Stimulated activated CD8-positive, alpha-beta memory T cell treated with anti-CD3 and anti-CD28 coated beads, Interleukin-2, amount 100 ng/mL, for 48 hours (primary cell): Measurements from ENCODE around the gene SH3BP1.
A peak's percentile ranks its signal among the peaks of the same experiment; 100 is the strongest.
"Not testable (repeated sequence)": the region's sequence is repeated elsewhere in the genome, so short reads cannot be mapped to it uniquely, and the experiment has no call there.

Source experiments
- DNase-seq, 2 donors: peaks; one replicate each; pipeline ENCODE4 v3.0.0-alpha.2; 2020; ENCODE audit warnings: low read depth in 2 of 2

The SH3BP1 gene, protein sequence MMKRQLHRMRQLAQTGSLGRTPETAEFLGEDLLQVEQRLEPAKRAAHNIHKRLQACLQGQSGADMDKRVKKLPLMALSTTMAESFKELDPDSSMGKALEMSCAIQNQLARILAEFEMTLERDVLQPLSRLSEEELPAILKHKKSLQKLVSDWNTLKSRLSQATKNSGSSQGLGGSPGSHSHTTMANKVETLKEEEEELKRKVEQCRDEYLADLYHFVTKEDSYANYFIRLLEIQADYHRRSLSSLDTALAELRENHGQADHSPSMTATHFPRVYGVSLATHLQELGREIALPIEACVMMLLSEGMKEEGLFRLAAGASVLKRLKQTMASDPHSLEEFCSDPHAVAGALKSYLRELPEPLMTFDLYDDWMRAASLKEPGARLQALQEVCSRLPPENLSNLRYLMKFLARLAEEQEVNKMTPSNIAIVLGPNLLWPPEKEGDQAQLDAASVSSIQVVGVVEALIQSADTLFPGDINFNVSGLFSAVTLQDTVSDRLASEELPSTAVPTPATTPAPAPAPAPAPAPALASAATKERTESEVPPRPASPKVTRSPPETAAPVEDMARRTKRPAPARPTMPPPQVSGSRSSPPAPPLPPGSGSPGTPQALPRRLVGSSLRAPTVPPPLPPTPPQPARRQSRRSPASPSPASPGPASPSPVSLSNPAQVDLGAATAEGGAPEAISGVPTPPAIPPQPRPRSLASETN

DNA sequence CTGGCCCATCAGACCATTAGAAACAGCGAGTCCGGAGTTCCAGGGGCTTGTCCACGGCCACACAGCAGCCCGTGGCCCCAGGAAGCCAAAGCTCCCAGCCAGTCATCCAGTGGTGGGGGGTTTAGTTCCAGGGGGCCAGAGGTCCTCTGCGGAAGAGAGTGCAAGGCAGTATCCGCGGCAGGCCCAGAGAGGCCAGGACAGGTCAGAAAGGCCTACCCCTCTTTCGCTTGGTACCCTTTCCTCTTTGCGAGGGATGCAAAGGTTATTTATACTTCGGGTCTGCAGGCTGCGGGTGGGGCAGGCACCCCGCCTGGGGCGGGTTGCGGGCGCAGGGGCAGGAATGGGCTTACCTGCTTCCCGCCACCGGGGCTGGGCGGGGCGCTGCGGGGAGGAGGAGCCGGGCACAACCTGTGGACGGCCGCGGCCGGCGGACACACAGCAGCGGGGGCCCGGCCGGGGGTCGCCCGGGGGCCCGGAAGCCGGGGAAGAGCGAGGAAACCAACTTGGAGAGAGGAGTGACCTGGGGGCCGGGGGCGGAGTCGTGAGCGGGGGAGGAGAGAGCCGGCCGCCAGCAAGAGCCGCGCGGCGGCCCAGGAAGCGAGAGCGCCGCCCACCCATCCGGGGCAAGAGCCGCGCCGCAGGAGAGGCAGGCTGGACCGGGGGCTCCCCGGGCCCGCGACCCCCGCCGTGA is at the start of gene SH3BP1:
TSS of gene SH3BP1 (plus strand) at position 600 of the 691 bp plus-strand sequence. CDS start 119 bp downstream, outside the sequence.
- DNase-seq: peak; percentile 47 to 61

DNA sequence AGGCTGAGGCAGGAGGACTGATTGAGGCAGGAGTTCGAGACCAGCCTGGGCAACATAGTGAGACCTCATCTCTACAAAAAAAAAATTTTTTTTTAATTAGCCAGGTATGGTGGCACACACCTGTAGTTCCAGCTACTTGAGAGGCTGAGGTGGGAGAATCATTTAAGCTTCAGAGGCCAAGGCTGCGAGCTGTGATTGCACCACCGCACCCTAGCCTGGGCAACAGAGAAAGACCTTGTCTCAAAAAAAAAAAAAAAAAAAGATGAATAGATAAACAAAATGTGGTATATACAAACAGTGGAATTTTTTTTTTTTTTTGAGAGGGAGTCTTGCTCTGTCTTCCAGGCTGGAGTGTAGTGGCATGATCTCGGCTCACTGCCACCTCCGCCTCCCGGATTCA is 48.4 kb upstream of the SH3BP1 start:
- DNase-seq: not testable (repeated sequence)

DNA sequence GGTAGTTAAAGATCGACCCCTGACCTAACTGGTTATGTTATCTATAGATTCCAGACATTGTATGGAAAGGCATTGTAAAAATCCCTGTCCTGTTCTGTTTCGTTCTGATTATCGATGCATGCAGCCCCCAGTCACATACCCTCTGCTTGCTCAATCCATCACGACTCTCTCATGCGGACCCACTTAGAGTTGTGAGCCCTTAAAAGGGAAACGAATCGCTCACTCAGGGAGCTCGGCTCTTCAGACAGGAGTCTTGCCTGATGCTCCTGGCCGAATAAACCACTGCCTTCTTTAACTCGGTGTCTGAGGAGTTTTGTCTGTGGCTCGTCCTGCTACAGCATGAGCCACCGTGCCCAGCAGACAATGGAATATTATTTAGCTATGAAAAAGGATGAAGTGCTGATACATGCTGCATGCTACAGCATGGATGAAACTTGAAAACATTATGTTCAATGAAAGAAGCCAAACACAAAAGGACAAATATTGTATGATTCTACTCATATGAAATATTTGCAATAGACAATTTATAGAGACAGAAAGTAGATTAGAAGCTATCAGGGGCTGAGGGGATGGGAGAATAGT is 47.6 kb upstream of the SH3BP1 start:
- DNase-seq: no peak

DNA sequence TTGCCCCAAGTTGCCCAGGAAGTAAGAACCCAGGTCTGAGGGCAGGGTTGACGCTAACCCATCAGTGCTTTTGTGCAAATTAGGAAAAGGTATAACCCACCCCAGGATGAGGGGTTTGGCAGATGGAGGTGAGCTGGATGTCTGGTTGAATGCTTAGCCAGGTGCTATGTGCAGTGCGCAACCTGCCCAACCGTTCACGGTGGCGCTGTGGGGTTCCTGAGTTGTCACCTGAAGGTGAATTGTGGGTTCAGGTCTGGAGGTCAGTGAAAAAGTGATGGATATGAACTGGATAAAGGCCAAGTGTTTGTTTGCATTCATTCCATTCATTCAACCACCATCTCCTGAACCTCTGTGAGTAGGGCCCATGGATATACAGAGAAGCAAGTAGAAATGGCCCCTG is 45.2 kb upstream of the SH3BP1 start:
- no peak for DNase-seq

DNA sequence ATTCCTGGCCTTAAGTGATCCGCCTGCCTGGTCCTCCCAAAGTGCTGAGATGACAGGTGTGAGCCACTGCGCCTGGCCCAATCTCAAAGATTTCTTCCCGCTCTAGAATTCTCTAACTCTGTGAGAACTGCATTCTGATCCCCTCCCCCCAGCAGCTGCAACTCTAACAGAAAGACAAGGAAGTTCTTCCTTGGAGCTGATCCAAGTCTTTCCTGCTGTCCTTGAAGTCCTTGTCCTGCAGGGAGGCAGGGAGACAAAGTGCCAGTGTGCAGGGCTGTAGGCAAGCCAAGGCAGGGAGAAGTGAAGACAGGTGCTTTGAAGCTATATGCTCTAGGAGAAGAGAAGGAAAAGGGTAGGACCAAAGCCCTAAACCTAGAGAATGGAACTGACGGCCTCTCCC is 40.3 kb upstream of the SH3BP1 start:
- DNase-seq: no peak

DNA sequence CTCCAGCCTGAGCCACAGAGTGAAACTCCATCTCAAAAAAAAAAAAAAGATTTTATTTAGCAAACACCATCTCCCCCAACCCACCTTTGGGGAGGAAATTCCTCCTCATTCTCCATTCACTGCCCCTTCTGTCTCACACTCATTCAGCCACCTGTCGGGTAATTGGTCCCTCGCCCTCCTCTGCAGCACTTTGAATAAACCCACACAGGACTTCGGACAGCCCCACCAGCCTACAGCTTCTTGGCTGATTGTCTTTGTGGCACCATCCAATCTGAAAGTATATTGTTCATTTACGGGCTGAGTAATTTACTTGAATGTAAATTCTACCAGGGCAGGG is 38.3 kb upstream of the SH3BP1 start:
- DNase-seq: no peak

DNA sequence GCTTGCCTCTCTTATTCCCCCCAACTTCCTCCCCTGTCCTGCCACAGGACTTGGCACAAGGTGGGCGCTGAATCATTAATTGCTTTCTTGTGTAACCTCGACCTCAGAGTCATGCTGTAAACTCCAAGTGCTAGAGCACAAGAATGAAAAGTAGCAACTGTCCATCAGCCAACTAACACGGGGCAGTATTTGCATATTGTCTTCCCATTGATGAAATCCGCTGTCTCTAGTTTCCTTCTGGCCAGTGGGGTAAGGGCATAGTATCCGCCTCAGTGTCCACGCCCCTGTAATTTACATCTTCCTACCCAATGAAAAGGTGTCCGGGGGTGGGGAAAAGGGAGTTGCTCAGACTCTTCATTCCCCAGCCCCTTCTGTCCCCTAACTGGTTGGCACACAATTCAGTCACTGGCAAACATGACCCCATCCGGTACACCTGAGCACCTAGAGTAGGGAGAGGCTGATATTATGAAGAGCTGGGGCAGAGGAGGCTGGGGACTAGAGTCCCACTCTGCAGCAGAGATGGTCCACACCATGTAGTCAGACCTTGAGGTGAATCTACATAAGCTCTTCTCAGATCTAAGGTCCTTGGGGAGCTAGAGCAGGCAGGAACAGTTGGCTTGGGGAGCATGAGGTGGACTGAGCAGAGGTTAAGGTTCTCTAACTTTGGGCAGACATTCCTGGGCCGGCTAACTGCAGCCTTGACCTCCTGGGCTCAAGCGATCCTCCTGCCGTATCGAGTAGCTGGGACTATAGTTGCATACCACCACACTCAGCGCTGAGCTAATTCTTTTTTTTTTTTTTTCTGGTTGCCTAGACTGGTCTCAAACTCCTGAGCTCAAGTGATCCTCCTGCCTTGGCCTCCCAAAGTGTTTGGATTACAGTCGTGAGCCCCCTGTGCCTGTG is 37.7 kb upstream of the SH3BP1 start:
- DNase-seq: no peak

DNA sequence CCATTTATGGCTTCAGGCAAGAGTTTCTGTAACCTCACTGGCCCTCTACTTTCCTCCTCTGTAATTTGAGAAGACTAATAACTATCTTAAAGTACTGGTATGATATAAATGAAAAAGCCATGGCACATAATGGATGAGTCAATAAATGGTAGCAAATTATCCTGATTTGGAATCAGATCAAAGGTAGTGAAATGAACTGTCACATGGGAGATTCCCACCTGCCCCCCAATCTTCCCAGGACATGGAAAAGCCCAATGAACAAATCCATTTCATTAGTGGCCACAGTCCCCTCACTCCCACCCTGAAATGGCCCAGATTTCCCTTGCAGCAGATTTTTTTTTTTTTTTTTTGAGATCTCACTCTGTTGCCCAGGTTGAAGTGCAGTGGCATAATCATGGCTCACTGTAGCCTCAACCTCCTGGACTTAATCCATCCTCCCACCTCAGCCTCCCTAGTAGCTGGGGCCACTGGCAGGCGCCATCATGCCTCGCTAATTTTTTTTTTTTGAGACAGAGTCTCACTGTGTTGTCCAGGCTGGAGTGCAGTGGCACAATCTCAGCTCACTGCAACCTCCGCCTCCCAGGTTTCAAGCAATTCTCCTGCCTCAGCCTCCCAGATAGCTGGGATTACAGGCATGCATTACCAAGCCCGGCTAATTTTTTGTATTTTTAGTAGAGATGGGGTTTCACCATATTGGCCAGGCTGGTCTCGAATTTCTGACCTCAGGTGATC is 36.8 kb upstream of the SH3BP1 start:
- not testable (repeated sequence) for DNase-seq

DNA sequence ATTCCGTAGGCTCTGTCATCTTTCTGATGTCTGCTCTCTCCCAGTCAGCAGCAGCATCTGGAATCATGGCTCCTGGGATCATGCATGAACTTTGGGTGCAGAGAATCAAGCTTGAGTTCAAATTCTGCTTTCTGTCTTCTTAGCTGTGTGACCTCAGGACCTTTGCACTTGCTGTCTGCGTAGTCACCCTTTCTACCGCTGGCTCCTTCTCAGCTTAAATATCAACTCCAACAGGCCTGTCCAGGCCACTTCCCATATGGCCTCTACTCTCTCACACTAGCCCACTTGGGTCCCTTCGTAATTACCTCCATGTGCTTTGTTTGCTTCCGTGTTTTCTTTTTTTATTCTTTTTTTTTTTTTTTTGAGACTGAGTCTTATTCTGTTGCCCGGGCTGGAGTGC is 35.4 kb upstream of the SH3BP1 start:
- no peak for DNase-seq

DNA sequence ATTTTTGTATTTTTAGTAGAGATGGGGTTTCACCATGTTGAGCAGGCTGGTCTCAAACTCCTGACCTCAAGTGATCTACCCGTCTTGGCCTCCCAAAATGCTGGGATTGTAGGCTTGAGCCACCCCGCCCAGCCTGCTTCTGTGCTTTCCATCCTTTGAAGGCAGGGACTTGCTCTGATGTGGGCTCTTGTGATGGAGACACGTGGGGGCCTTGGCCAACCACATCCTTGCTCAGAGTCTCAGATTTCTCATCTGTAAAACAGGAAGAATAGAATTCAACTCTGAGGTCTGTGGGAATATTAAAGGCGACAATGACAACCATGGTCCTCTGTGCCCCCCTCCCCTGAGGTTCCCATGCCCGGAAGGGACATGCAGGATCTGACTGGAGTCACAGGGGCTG is 34.6 kb upstream of the SH3BP1 start:
- no peak for DNase-seq

DNA sequence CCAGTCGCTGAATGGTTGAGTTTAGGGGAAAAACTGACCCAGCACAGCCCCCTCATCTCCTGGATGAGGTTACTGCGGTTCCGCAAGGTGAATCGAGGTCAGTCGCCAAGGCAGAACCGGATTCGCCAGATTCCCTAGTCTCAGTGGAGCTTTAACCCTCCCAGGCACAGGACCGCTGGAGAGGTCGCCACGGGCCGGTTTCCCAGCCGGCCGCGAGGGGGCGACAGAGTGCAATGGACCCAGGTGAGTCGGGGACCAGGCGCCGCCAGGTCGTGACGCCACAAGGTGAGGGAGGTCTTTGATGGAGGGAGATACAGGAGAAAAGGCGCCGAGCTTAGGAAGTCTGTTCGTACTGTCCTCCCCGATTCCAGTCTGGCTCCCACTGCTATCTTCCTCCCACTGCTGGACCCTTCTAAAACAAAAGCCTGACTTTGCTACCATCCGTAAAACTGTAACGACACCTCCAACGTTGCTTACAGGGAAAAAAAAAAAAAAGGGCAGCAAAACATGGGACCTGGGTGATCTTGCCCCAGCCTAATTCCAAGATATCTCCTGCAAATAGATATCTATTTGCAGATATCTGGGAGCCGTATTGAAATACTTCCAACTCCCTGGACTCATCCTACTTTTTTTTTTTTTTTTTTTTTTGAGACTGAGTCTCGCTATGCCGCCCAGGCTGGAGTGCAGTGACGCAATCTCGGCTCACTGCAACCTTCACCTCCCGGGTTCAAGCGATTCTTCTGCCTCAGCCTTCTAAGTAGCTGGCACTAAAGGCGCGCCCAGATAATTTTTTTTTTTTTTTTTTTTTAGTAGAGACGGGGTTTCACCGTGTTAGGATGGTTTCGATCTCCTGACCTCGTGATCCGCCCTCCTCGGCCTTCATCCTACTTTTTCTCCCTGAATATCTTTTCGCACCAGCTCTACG is 32.2 kb upstream of the SH3BP1 start:
- peak; percentile 88 for DNase-seq

DNA sequence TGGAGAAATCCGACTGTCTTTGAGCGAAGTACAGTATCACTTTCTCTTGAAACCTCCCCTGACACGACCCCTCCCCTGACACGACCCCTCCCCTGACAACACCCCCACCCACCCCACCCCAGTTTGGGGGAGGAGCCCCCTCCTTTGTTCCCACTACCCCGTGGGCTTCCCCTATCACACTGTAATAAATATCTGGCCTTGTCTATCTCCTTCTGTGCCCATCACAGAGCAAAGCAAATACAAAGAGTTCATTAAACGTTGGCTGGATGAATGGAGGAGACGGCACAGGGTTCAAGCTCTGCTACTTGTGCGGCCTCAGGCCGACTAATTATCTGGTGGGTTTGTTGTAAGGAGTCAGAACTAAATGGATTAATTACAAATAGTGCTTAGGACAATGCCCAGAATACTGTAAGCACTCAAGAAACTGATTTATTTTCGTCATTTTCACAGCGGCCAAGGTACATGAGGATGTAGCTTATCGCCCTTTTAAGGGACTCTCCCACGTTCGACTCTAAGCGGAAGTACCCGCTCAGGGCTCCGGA is 31.5 kb upstream of the SH3BP1 start:
- DNase-seq: no peak

DNA sequence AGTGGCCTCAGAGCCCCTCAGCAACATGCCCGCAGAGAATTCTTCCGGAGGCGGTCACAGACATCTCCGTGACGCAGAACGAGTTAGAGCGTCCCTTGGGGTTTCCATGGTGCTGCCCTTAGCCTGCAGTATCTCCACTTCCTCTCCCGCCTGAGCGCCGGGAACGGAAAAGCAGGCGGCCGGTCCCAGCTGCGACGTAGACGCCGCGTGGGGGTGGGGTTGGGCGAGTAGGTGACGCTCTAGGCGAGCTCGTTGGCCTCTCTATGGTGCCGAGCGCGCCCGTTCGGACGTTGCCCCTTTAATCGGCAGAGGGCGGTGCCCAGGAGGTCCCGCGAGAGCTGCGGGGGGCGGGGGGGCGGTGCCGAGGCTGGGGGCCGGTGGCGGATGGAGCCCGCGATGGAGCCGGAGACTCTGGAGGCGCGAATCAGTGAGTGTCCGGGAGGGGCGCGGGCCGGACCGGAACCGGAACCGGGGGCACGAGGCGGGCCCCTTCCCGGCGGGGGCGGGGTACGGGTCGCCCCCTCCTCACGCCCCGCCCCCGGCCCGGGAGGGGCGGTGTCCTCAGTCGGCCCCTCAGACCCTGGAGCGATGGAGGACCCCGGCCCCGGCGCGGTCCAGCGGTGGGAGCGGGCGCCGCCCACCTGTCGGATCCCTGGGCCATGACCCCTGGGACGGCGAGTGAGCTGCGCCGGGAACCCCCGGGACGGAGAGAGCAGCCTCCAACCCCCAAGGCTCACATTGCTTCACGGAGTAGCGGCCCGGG is 30.8 kb upstream of the SH3BP1 start, which contains the start of gene GGA1:
TSS of gene GGA1 (plus strand) at position 358 of the 763 bp plus-strand sequence. CDS start at position 385, 27 bp downstream.
- peak; percentile 92 for DNase-seq

DNA sequence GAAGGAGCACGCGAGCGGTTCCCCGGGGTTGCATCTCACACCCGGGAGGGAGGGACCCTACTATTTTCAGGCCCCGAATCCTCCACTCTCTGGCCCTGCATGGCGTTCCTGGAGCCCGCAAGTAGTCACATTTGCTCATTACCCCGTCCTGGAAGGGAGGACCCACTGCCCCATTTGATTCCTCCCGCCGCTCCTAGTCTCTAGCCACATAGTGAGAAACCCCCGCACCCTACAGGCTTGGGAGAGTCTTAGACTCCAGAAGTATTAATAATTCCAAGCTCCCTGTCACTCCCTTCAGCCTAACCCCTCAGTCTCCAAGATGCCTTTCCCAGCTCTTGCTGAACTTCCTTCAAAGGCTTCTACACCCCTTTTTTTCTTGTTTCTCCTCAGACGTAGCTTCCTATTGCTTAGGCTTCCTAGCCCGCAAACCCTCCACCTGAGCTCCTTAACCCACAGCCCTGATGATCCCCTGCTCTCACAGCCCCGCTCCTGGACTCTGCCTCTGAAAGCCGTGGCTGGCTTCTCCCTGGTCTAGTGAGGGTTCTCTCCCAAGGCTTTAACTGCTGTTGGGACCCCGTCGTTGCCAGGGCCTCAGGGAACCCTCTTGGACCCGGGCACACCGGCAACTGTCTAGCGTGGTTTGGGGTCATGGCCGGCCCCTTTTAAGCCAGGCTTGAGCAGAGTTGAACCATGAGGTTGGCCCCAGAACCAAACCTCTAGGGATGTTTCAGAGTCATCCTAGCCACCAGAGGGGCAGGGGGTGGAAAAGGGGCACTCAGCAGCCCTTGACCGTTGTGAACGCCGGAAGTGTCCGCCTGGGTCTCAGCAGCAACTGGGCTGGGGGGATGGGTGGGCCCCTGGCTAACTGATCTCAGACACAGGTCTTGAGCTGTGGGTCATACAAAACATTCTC is 30.0 kb upstream of the SH3BP1 start:
- DNase-seq: no peak

DNA sequence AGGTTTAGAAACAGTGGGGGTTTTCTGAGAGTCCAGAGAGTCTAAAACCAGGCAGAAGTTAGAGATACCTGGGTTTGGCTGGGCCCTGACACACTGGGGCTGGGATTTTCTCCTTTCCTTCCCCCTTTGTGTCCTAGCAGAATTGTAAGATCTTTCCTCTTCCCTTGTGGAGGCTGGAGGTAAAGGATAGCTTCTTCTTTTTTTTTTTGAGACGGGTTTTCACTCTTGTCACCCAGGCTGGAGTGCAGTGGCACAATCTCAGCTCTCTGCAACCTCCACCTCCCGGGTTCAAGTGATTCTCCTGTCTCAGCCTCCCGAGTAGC is 29.4 kb upstream of the SH3BP1 start:
- not testable (repeated sequence) for DNase-seq

DNA sequence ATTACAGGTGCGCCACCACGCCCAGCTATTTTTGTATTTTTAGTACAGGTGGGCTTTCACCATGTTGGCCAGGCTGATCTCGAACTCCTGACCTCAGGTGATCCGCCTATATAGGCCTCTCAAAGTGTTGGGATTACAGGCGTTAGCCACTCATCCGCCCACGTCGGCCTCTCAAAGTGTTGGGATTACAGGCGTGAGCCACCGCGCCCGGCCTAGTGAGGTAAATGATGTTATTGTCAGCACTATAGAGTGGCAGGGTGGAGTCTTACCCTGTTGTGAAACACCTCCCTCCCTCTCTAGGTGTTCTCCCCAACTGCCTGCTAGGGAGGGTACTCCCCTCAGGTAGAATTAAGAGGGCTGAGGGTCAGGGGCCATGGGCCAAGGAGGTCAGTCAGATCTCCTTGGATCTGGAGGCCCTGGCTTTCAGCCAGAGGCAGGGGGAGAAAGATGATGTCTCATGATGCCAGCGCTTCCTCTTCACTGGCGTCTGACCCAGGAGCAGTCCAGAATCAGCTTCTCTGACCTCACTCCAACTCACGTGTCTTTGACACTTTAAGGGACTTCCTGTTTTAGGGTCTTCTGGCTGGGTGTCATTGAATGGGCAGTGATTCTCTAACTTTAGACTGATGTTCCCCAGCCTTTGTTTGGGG is 28.9 kb upstream of the SH3BP1 start:
- DNase-seq: no peak

DNA sequence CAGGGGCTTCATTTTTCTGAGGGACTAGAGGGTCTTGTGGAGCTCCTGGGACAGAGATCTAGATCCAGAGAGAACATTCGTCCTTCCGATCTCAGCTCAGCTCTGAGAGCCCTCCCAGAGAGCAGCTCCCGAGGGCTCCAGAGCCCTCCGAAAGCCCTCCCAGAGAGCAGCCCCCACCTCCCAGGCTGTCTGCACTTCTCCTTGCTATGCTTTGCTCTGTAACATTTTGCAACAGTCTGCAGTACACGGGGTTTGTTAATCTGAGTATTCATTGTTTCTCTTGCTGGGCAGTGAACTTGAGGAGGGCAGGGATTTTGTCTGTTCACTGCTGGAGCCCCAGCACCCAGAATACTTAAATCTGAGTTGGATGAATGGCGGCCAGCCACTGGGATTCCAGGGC is 28.3 kb upstream of the SH3BP1 start:
- DNase-seq: no peak
